ENCODE results near the gene ANO8. TPM values are rescaled to one million over a fixed set of nuclear protein-coding genes. Genes with fewer than 3 reads are reported as not detected.

ANO8 gene
- total RNA-seq, 4 donors from 2014 or later = 1.3 to 6.2 (median 4.2) TPM

- Histone ChIP-seq H3K4me1 (peaks cover 0 to 49% (median 5%) of the 10 kb centered on the region in 3 donors), H3K9me3 (no peaks in the 10 kb centered on the region), H3K27ac (no peak overlapping the region), H3K36me3 (peaks cover 0 to 57% of the 10 kb centered on the region in 2 donors), H3K4me3 (no peak overlapping the region), H3K27me3 (no peaks in the 10 kb centered on the region)
- 67 to 86% methylated on average over 2 to 4 of the region's 20 CpGs for WGBS, 2 donors (ENCODE audit: low coverage in 1 of 2)
- TF ChIP-seq POLR2A (IDR thresholded peaks at IDR 0.05) (no peak), EP300 (IDR thresholded peaks at IDR 0.05) (no peak)
- no peak for ATAC-seq
Observed at GRCh38 chr19:17312189-17313113, 22.2 kb downstream of the ANO8 start.

- Histone ChIP-seq H3K36me3 (peaks cover 0 to 48% of the 10 kb centered on the region in 2 donors), H3K4me1 (peaks cover 0 to 57% (median 10%) of the 10 kb centered on the region in 3 donors), H3K27me3 (no peaks in the 10 kb centered on the region), H3K9me3 (no peaks in the 10 kb centered on the region), H3K27ac (no peak overlapping the region), H3K4me3 (no peak overlapping the region)
- no peak for ATAC-seq
- 63 to 78% methylated on average over 1 to 6 of the region's 11 CpGs for WGBS, 2 donors (ENCODE audit: low coverage in 1 of 2)
- no peak for TF ChIP-seq POLR2AphosphoS5 (IDR thresholded peaks at IDR 0.05)
- TF ChIP-seq, protein P1, sequence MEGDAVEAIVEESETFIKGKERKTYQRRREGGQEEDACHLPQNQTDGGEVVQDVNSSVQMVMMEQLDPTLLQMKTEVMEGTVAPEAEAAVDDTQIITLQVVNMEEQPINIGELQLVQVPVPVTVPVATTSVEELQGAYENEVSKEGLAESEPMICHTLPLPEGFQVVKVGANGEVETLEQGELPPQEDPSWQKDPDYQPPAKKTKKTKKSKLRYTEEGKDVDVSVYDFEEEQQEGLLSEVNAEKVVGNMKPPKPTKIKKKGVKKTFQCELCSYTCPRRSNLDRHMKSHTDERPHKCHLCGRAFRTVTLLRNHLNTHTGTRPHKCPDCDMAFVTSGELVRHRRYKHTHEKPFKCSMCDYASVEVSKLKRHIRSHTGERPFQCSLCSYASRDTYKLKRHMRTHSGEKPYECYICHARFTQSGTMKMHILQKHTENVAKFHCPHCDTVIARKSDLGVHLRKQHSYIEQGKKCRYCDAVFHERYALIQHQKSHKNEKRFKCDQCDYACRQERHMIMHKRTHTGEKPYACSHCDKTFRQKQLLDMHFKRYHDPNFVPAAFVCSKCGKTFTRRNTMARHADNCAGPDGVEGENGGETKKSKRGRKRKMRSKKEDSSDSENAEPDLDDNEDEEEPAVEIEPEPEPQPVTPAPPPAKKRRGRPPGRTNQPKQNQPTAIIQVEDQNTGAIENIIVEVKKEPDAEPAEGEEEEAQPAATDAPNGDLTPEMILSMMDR (IDR thresholded peaks at IDR 0.05) = no peak
- TF ChIP-seq EP300 (IDR thresholded peaks at IDR 0.05) = no peak
- no peak for TF ChIP-seq POLR2A (IDR thresholded peaks at IDR 0.05)
Observed at GRCh38 chr19:17311455-17312188, 23.0 kb downstream of the ANO8 start.

- Histone ChIP-seq H3K27ac (peak overlapping the region; percentile 44 to 85 (median 84)), H3K27me3 (no peaks in the 10 kb centered on the region), H3K36me3 (peaks cover 0 to 35% of the 10 kb centered on the region in 2 donors), H3K9me3 (no peaks in the 10 kb centered on the region), H3K4me1 (peaks cover 0 to 70% (median 20%) of the 10 kb centered on the region in 3 donors), H3K4me3 (peak overlapping the region; percentile 80 to 92)
- no peak for ATAC-seq
- WGBS, 2 donors (ENCODE audit: low coverage in 1 of 2) = 4% methylated on average over 4 of the region's 23 CpGs; no CpG with 5 or more reads in 1 of the 2 donors
- TF ChIP-seq POLR2AphosphoS5 (IDR thresholded peaks at IDR 0.05) (no peak), POLR2A (IDR thresholded peaks at IDR 0.05) (no peak), EP300 (IDR thresholded peaks at IDR 0.05) (no peak)
- TF ChIP-seq, protein P1 (IDR thresholded peaks at IDR 0.05) = no peak
Observed at GRCh38 chr19:17309965-17310461, 24.6 kb downstream of the ANO8 start.

GRCh38 chr19:17309198-17309964 is 25.3 kb downstream of the ANO8 start, which contains the start of gene DDA1:
TSS of gene DDA1 (plus strand) at chr19:17309563. CDS start at chr19:17309655, 92 bp downstream.
- no peaks in the 10 kb centered on the region for H3K9me3 ChIP-seq
- peak; percentile 35 to 37 for TF ChIP-seq POLR2A (IDR thresholded peaks at IDR 0.05)
- TF ChIP-seq, protein P1 (IDR thresholded peaks at IDR 0.05) = peak in 1 of 4 experiments; percentile 24
- TF ChIP-seq POLR2AphosphoS5 (IDR thresholded peaks at IDR 0.05) = no peak
- H3K27me3 ChIP-seq = no peaks in the 10 kb centered on the region
- peaks cover 0 to 77% (median 26%) of the 10 kb centered on the region in 3 donors for H3K4me1 ChIP-seq
- peak within 1 kb of the TSS; percentile 80 to 92 for H3K4me3 ChIP-seq
- WGBS, 2 donors (ENCODE audit: low coverage in 1 of 2) = 0 to 2% methylated on average over 11 to 12 of the region's 46 CpGs
- peak within 1 kb of the TSS; percentile 44 to 92 (median 84) for H3K27ac ChIP-seq
- ATAC-seq = peak; percentile 90
- peaks cover 0 to 29% of the 10 kb centered on the region in 2 donors for H3K36me3 ChIP-seq
